ENCODE results near the gene CXCL3. TPM values are rescaled to one million over a fixed set of nuclear protein-coding genes. Genes with fewer than 3 reads are reported as not detected.

The CXCL3 gene
- total RNA-seq, 2 donors from 2014 or later: 2.9 TPM

DNA sequence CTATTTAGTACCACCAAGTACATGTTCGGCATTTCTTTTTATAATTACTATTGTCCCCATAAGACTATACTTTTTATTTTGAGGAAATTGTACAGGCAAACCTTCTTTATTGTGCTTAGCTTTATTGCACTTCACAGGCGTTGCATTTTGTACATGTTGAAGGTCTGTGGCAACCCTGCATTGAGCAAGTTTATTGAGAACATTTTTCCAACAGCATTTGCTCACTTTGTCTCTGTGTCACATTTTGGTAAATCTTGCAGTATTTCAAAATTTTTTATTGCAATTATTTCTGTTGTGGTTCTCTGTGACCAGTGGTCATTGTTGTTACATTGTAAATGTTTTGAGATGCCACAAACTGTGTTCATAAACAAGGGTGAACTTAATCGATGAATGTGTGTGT is 29.2 kb downstream of the CXCL3 start:
- Mint-ChIP-seq H3K4me3 (no peak overlapping the region), H3K36me3 (ENCODE audit: low read depth) (no peaks in the 10 kb centered on the region), H3K4me1 (peaks cover 11% of the 10 kb centered on the region), H3K27me3 (ENCODE audit: insufficient read depth) (no peaks in the 10 kb centered on the region), H3K9me3 (no peaks in the 10 kb centered on the region), H3K27ac (no peak overlapping the region)
- no peaks in the 10 kb centered on the region for H3K27me3 ChIP-seq (ENCODE audit: control insufficient read depth, insufficient read depth, low read length, poor library complexity, severe bottlenecking)
- no peaks in the 10 kb centered on the region for H3K9me3 ChIP-seq (ENCODE audit: control insufficient read depth, low read length)
- 78 to 100% methylated on average over 1 to 3 of the region's 3 CpGs for WGBS, 2 experiments (ENCODE audit: insufficient coverage in 1 of 2, insufficient read length in 1 of 2)
- no peak overlapping the region for H3K9ac ChIP-seq (ENCODE audit: extremely low read depth, low read length, poor library complexity, severe bottlenecking)
- TF ChIP-seq, protein P1, sequence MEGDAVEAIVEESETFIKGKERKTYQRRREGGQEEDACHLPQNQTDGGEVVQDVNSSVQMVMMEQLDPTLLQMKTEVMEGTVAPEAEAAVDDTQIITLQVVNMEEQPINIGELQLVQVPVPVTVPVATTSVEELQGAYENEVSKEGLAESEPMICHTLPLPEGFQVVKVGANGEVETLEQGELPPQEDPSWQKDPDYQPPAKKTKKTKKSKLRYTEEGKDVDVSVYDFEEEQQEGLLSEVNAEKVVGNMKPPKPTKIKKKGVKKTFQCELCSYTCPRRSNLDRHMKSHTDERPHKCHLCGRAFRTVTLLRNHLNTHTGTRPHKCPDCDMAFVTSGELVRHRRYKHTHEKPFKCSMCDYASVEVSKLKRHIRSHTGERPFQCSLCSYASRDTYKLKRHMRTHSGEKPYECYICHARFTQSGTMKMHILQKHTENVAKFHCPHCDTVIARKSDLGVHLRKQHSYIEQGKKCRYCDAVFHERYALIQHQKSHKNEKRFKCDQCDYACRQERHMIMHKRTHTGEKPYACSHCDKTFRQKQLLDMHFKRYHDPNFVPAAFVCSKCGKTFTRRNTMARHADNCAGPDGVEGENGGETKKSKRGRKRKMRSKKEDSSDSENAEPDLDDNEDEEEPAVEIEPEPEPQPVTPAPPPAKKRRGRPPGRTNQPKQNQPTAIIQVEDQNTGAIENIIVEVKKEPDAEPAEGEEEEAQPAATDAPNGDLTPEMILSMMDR (conservative IDR thresholded peaks at IDR 0.05): no peak
- H3K4me3 ChIP-seq (ENCODE audit: low read length): no peak overlapping the region
- no peaks in the 10 kb centered on the region for H3K4me1 ChIP-seq (ENCODE audit: control insufficient read depth, insufficient read depth, low read length)
- no peak for DNase-seq
- H3K27ac ChIP-seq (ENCODE audit: low read depth, low read length): no peak overlapping the region
- no peaks in the 10 kb centered on the region for H3K36me3 ChIP-seq (ENCODE audit: control insufficient read depth, insufficient read depth, low read length)

DNA sequence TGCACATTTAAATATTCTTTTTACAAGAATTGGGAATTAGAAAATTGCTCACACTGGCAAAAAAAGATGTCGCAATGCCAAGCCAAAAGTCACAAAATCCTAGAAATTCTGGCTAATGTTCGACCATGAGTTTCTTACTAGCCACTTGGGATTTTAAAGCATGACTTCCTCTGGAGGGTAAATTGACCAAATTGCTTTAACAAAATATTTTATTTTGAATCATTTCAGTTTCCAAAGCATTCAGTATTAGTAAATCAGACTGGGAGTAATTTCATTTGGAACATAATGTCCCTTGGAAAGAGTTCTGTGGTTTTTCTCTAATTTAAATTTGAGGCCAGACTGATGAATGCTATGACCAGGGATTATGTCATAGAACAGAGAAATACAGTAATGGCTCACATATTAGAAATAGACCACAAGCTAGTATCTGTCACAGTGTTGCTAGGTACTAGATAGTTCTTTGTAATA is 32.4 kb downstream of the CXCL3 start:
- H3K9me3 Mint-ChIP-seq: no peaks in the 10 kb centered on the region
- no peak overlapping the region for H3K4me3 Mint-ChIP-seq
- Histone ChIP-seq H3K27ac (ENCODE audit: low read depth, low read length) (no peak overlapping the region), H3K4me1 (ENCODE audit: control insufficient read depth, insufficient read depth, low read length) (no peaks in the 10 kb centered on the region), H3K4me3 (ENCODE audit: low read length) (no peak overlapping the region), H3K36me3 (ENCODE audit: control insufficient read depth, insufficient read depth, low read length) (no peaks in the 10 kb centered on the region), H3K27me3 (ENCODE audit: control insufficient read depth, insufficient read depth, low read length, poor library complexity, severe bottlenecking) (no peaks in the 10 kb centered on the region), H3K9ac (ENCODE audit: extremely low read depth, low read length, poor library complexity, severe bottlenecking) (no peak overlapping the region), H3K9me3 (ENCODE audit: control insufficient read depth, low read length) (no peaks in the 10 kb centered on the region)
- H3K36me3 Mint-ChIP-seq (ENCODE audit: low read depth): peaks cover 2% of the 10 kb centered on the region
- WGBS, 2 experiments (ENCODE audit: insufficient coverage in 1 of 2, insufficient read length in 1 of 2): 99 to 100% methylated on average over 2 of the region's 2 CpGs
- no peak for DNase-seq
- H3K27ac Mint-ChIP-seq: no peak overlapping the region
- H3K27me3 Mint-ChIP-seq (ENCODE audit: insufficient read depth): no peaks in the 10 kb centered on the region
- H3K4me1 Mint-ChIP-seq: peaks cover 7% of the 10 kb centered on the region
- TF ChIP-seq, protein P1 (conservative IDR thresholded peaks at IDR 0.05): no peak

DNA sequence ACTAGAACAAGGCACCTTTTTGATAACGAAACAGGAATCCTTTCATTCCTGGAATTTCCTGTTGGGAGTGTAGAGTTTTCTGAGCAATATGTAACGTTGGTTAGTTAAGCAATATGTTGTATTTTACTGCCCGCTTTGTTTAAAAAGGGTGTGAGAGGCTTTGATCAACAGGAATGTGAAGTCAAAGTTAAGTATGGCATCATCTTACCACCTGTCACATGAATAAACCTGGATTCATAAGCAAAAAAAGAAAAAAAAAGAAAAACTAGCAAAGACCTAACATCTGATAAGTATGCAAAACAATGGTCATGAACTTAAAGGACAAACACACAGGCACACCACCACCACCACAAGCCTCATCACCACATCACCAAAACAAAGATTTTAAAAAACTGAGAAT is 33.0 kb downstream of the CXCL3 start:
- no peak overlapping the region for H3K27ac ChIP-seq (ENCODE audit: low read depth, low read length)
- Mint-ChIP-seq H3K27ac (no peak overlapping the region), H3K4me1 (peaks cover 9% of the 10 kb centered on the region), H3K36me3 (ENCODE audit: low read depth) (peaks cover 2% of the 10 kb centered on the region), H3K4me3 (no peak overlapping the region), H3K9me3 (no peaks in the 10 kb centered on the region), H3K27me3 (ENCODE audit: insufficient read depth) (no peaks in the 10 kb centered on the region)
- DNase-seq: no peak
- H3K4me1 ChIP-seq (ENCODE audit: control insufficient read depth, insufficient read depth, low read length): no peaks in the 10 kb centered on the region
- H3K4me3 ChIP-seq (ENCODE audit: low read length): no peak overlapping the region
- WGBS, 2 experiments (ENCODE audit: insufficient coverage in 1 of 2, insufficient read length in 1 of 2): 85% methylated on average over 3 of the region's 3 CpGs; no CpG with 5 or more reads in 1 of the 2 experiments
- no peak overlapping the region for H3K9ac ChIP-seq (ENCODE audit: extremely low read depth, low read length, poor library complexity, severe bottlenecking)
- TF ChIP-seq, protein P1 (conservative IDR thresholded peaks at IDR 0.05): no peak
- H3K9me3 ChIP-seq (ENCODE audit: control insufficient read depth, low read length): no peaks in the 10 kb centered on the region
- no peaks in the 10 kb centered on the region for H3K36me3 ChIP-seq (ENCODE audit: control insufficient read depth, insufficient read depth, low read length)
- no peaks in the 10 kb centered on the region for H3K27me3 ChIP-seq (ENCODE audit: control insufficient read depth, insufficient read depth, low read length, poor library complexity, severe bottlenecking)
